Heart right ventricle (tissue), 16 donors: ENCODE measurements around the gene SPATA17. TPM values are rescaled to one million over a fixed set of nuclear protein-coding genes. Genes with fewer than 3 reads are reported as not detected.

Experiments
- ATAC-seq, 8 donors: fragments of 200-7000 bp; cut with Tn5 transposase; one replicate each; pipeline ENCODE4 v1.9.1; 2020; ENCODE audit warnings: mild to moderate bottlenecking in 8 of 8, moderate library complexity in 8 of 8, moderate number of reproducible peaks in 1 of 8
- DNase-seq, 2 donors: peaks; one replicate each; pipeline ENCODE4 v3.0.0-alpha.2; 2020
- H3K27ac ChIP-seq, 10 donors: fragments of 200-600 bp; sonication (generic) in 2 of 10; one replicate each; pipeline versions ENCODE4 v1.5.0 to v1.8.0; 2020 to 2022; ENCODE audit warnings: mild to moderate bottlenecking in 3 of 10
- H3K27me3 ChIP-seq, 7 donors: fragments of 200-600 bp; one replicate each; pipeline ENCODE4 v1.8.0; 2021 to 2022; ENCODE audit warnings: mild to moderate bottlenecking in 2 of 7
- H3K36me3 ChIP-seq, 9 donors: fragments of 200-600 bp; sonication (generic) in 1 of 9; one replicate each; pipeline versions ENCODE4 v1.5.0 to v1.8.0; 2020 to 2022; ENCODE audit warnings: mild to moderate bottlenecking in 2 of 9
- H3K4me1 ChIP-seq, 9 donors: fragments of 200-600 bp; sonication (generic) in 1 of 9; one replicate each; pipeline versions ENCODE4 v1.5.0 to v1.8.0; 2020 to 2022; ENCODE audit warnings: mild to moderate bottlenecking in 4 of 9
- H3K4me3 ChIP-seq, 10 donors: fragments of 200-600 bp; sonication (generic) in 2 of 10; one replicate each; pipeline versions ENCODE4 v1.5.0 to v1.8.0; 2020 to 2022; ENCODE audit warnings: mild to moderate bottlenecking in 7 of 10, moderate library complexity in 2 of 10
- H3K9me3 ChIP-seq, 11 donors: fragments of 200-600 bp in 10 of 11; sonication (generic) in 2 of 11; one replicate each; pipeline versions ENCODE4 v1.5.0 to v1.8.0; 2013 to 2022; ENCODE audit warnings: mild to moderate bottlenecking in 2 of 11, control low read depth in 1 of 11, moderate library complexity in 1 of 11
- WGBS, 2 donors: extraction: QIAGEN DNeasy Blood & Tissue Kit; methylation state at CpG; one replicate each; pipeline ENCODE4 v1.1.7; 2013; ENCODE audit warnings: inconsistent platforms in 1 of 2; 5-methylcytosine and 5-hydroxymethylcytosine counted together
- intact Hi-C, 10 donors: fragments of 100-400 bp; cut with DNase I; formaldehyde crosslinking; loops; one replicate each; pipeline versions ENCODE4 v1.11.1 to v1.14.2; 2022
- polyA plus RNA-seq, 2 donors: library from polyadenylated mRNA; stranded (reverse); fragments of 200-250 nt; gene quantifications; one replicate each; pipeline ENCODE4 v1.2.3, GENCODE V29; 2013
- total RNA-seq, 10 donors: library from RNA; stranded (reverse); fragmentation: NEBNext Ultra II Directional in 3 of 10; extraction: Animal tissue kit (Norgen Biotek cat#: 25700) in 3 of 10; gene quantifications; one replicate each; pipeline versions ENCODE4 v1.2.1 to v1.2.4, GENCODE V29; 2021 to 2023
- TF ChIP-seq, protein P1 (sequence below), 9 donors: fragments of 200-600 bp; sonication (generic) in 2 of 9; IDR thresholded peaks; one replicate each; pipeline versions ENCODE4 v1.5.0 to v1.8.0; 2021 to 2022; ENCODE audit warnings: antibody characterized with exemption in 9 of 9, mild to moderate bottlenecking in 5 of 9, moderate library complexity in 1 of 9
- donor health status: Arrhythmogenic right ventricular cardiomyopathy.
- donor health status: ischemic (EF 13 %, LVEDD 7.1; RV severe dilation, severe dysfunction).
- donor health status: healthy with polysubstance abuse.
- donor health status: DM: no; HTN: yes; CAD: no.
- donor health status: DM: no; HTN: no; CAD: no.
- donor health status: ischemic (EF 25% LVEDD 6.9; RV normal size, moderate dysfunction).
- donor health status: ischemic (EF 25% LVEDD 5.7; RV mildly dilated, moderate dysfunction).
- donor health status: healthy.
- donor health status: DM: yes; HTN: yes; CAD: no.
- donor health status: Ischemic cardiomyopathy.
- donor health status: ischemic (EF 35%, LVEDD 5.7; RV mildly dilated, moderate dysfunction).
- donor health status: nonischemic (EF 11% LVEDD 7.7; RV severe dilation, severe dysfunction).
- donor health status: DM: yes; HTN: yes; CAD: no.
- donor health status: PGD.
- donor health status: ischemic (EF 29% LVEDD 5.4; RV normal size, mild dysfunction).
- donor health status: nonischemic (EF 23%, LVEDD 6.1; RV moderate dilation, normal function).

Gene SPATA17
- total and polyA plus RNA-seq, 12 donors: 0.51 to 3.3 (median 1.3) TPM

DNA sequence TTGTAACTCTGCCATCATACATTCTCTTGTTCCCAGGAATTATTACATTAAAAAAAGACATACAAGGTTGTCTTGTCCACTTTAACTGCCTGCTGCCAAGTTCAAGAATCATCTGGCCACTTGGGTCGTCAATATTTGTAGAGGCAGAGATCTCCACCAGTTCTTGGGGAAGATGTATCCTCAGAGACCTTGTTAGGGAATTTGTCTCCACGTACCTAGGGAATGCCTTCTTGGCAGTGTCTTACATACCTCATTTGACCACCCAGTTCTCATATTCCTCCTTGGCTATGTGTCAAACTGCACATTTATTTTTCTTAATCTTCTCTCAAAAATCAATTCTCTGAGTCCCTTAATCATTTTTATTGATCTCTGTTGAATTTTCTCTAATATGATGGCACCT is 266.0 kb downstream of the SPATA17 start:
- Histone ChIP-seq H3K27me3 (no peaks in the 10 kb centered on the region), H3K4me1 (peaks cover 0 to 9% (median 0%) of the 10 kb centered on the region in 9 donors), H3K4me3 (no peak overlapping the region), H3K36me3 (no peaks in the 10 kb centered on the region), H3K9me3 (no peaks in the 10 kb centered on the region), H3K27ac (no peak overlapping the region)
- TF ChIP-seq, protein P1, sequence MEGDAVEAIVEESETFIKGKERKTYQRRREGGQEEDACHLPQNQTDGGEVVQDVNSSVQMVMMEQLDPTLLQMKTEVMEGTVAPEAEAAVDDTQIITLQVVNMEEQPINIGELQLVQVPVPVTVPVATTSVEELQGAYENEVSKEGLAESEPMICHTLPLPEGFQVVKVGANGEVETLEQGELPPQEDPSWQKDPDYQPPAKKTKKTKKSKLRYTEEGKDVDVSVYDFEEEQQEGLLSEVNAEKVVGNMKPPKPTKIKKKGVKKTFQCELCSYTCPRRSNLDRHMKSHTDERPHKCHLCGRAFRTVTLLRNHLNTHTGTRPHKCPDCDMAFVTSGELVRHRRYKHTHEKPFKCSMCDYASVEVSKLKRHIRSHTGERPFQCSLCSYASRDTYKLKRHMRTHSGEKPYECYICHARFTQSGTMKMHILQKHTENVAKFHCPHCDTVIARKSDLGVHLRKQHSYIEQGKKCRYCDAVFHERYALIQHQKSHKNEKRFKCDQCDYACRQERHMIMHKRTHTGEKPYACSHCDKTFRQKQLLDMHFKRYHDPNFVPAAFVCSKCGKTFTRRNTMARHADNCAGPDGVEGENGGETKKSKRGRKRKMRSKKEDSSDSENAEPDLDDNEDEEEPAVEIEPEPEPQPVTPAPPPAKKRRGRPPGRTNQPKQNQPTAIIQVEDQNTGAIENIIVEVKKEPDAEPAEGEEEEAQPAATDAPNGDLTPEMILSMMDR (IDR thresholded peaks at IDR 0.05): no peak
- 61 to 65% methylated on average over 2 of the region's 2 CpGs for WGBS, 2 donors
- intact Hi-C loops: no loop called here
- no peak for DNase-seq
- ATAC-seq: no peak

DNA sequence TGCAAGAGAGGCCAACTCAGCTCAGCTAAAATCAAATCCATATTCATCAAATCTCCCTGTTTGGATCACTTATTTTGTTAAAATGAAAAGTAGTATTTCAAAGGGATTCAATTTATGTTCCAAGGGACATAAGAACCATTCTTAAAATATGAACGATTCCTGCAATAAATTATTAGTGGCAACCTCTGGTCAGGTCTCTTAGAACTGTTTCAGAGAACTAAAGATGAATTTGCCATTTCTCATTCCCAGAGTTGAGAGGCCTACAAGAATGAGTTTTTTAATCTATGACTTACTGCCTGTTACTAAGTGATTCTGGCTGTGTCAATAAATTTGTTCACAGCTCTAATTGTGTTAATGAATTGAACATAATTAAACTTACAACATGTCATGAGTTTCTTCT is 268.5 kb downstream of the SPATA17 start:
- Histone ChIP-seq H3K9me3 (no peaks in the 10 kb centered on the region), H3K36me3 (no peaks in the 10 kb centered on the region), H3K4me3 (no peak overlapping the region), H3K27me3 (peaks cover 0 to 5% (median 0%) of the 10 kb centered on the region in 7 donors), H3K27ac (no peak overlapping the region), H3K4me1 (peaks cover 0 to 9% (median 0%) of the 10 kb centered on the region in 9 donors)
- no peak for ATAC-seq
- intact Hi-C loops: no loop called here
- no peak for DNase-seq
- WGBS, 2 donors: 74 to 81% methylated on average over 1 of the region's 1 CpG
- TF ChIP-seq, protein P1 (IDR thresholded peaks at IDR 0.05): no peak

DNA sequence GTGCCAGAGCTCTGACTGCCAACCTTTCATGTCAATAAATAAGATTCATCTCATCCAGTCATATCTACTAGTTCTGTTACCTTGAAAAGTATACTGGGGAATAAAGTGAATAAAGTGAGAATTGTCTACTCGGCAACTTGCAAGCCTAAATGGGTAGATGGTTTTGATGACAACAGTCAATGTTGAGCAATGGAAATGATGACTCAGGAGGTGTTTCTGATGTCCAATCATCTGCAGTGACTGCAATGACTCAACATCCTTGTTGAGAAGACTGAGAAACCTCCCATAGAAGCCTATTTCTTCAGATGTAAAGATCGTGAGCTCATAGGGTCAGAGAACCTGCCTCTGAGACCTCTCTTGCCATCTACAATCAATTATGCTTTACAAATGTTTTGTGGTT is 276.4 kb downstream of the SPATA17 start:
- DNase-seq (no peak), ATAC-seq (no peak)
- Histone ChIP-seq H3K4me1 (no peaks in the 10 kb centered on the region), H3K27me3 (peaks cover 0 to 5% (median 0%) of the 10 kb centered on the region in 7 donors), H3K4me3 (no peak overlapping the region), H3K36me3 (no peaks in the 10 kb centered on the region), H3K27ac (no peak overlapping the region), H3K9me3 (no peaks in the 10 kb centered on the region)
- TF ChIP-seq, protein P1 (IDR thresholded peaks at IDR 0.05): no peak
- 84 to 91% methylated on average over 2 of the region's 2 CpGs for WGBS, 2 donors
- intact Hi-C loops: no loop called here

DNA sequence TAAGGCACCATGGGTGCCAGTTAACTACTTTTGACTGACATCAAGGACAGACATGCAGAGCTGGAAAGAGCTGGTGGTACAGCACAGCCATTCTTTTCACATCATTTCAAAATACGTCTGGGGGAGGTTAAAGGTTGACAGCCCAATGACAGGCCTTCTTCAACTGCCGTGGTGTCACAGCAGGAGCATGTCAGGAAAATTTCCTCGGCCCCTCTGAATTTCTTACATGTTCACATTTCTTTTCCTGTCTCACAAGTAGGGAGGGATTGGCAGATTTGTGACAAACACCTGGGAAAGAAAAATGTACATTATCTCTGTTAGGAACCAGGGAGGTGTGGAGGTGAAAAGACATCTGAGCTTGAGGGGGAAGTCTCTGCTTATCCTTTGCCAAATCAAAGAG is 279.1 kb downstream of the SPATA17 start:
- WGBS, 2 donors: 52 to 62% methylated on average over 3 of the region's 3 CpGs
- H3K4me3 ChIP-seq: no peak overlapping the region
- no peaks in the 10 kb centered on the region for H3K9me3 ChIP-seq
- TF ChIP-seq, protein P1 (IDR thresholded peaks at IDR 0.05): no peak
- H3K36me3 ChIP-seq: no peaks in the 10 kb centered on the region
- peaks cover 0 to 5% (median 0%) of the 10 kb centered on the region in 7 donors for H3K27me3 ChIP-seq
- no peak for DNase-seq
- H3K27ac ChIP-seq: no peak overlapping the region
- intact Hi-C loops: loop anchor here in 1 of 10 donors (10.0 kb wide), 1 partner anchor 65 kb away; no protein-coding TSS in a partner anchor
- no peak for ATAC-seq
- no peaks in the 10 kb centered on the region for H3K4me1 ChIP-seq
